NCI-H128 (cell line): ENCODE results near the gene APOBEC3C.
"Not testable (repeated sequence)": the region's sequence is repeated elsewhere in the genome, so short reads cannot be mapped to it uniquely, and the experiment has no call there.

Experiments
- DNase-seq: peaks from one replicate; lab custom pipeline; 2025; ENCODE audit not compliant: unreplicated experiment; lab: John Stamatoyannopoulos, UW

APOBEC3C gene

DNA sequence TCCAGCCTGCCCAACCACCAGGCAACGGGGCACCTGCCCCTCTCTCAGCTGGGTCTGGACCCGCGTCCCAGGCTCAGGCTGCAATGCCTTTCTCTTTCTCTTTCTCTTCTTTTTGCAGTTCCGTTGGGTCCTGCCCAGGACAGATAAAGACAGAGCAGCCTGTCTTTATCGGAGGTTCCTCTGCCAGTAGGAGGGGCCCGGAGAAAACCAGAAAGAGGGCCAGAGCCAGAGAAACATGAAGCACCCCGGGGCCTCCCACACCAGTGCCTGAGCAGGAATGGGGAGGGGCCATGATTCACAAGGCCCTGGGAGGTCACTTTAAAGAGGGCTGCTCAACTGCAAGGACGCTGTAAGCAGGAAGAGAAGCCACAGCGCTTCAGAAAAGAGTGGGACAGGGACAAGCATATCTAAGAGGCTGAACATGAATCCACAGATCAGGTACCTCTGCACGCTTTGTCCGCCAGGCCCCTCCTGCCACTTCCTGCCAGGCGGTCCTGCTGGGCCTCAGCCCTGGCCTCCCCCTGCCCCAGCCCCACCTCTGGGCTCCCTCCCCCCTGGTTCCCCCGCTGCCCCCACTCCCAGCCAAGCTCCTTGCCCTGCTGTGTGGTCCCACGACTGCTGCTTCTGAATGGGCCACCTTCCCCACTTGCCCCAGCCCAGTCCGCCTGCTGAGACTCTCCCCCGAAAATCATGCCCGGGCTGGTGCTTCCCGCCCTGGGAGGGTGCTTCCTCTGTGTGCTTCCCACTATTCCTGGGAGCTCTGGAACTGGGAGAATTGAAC lies at the start of gene APOBEC3C:
APOBEC3C (plus strand) TSS at position 316 of the 781 bp plus-strand sequence; CDS start at position 422, 106 bp downstream.
- DNase-seq, result peak; percentile 0

DNA sequence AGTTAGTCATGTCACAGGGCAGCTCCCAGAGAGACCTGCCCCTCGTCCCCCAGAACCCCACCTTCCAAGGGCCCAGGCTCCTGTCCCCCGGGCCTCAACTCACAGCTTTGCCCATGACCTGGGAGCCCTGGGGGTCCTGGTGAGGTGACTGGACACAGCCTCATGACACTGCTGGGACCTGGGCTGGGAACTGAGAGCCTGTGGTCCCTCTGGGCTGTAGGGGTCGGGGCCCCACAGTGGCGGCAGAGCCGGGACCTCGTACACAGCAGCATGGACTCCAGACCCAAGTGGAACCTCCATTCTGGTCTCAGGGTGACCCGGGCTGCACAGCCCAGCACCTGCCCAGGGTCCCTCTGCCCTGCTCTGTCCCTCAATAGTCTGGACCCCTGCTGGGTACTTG lies 49.8 kb upstream of the APOBEC3C start:
- no peak for DNase-seq

DNA sequence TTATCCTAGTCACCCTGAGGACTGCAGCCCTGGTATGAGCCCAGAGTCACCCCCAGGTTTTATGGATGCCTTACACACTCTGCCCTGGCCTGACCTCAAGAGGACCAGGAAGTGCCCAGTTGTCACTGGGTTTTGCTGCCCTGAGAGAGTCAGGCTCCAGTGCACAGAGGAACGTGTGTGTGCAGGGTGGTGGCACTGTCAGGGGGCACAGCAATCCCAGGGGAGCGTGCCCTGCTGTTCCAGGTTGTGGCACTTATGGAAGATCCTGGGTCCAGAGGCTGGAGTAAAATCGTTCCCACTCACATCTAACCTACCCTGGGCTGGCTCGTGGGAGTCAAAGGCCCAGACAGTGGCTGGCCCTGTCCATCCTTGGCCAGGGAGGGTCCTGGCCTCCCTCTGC lies 49.1 kb upstream of the APOBEC3C start:
- DNase-seq, result no peak

DNA sequence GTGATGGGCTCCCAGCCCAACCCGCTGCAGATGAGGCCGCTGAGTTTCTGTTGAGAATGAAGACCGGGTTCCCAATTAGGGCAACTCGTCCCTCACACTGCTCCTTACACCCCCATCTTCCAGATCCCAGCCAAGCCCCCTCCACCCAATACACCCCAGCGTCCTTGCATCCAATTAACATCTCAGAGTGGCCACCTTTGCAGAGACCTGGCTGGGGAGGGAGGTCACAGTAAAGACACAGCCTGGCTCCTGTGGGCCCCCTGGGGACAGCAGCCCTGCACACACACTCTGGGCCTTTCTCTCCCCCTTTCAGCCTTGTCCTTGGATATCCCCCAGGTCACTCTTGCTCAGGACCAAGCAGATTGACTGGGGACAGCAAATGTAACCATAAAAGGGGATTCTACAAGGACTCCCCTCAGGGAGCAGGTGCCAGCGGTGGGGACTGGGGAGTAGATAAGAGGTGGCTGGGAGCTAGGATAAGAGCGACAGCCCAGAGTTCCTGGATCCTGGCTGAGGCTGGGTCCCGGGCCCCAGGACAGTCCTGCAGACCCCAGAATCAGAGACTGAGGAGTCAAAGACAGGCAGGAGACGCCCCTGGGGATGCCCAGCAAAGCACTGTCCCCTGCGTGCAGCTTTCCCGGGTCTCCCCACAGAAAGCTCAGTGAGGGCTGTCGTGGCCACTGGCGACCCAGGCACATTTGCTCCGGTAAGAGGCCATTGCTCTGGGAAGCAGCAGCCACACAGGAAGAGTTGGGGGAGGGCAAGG lies 48.3 kb upstream of the APOBEC3C start:
- no peak for DNase-seq

DNA sequence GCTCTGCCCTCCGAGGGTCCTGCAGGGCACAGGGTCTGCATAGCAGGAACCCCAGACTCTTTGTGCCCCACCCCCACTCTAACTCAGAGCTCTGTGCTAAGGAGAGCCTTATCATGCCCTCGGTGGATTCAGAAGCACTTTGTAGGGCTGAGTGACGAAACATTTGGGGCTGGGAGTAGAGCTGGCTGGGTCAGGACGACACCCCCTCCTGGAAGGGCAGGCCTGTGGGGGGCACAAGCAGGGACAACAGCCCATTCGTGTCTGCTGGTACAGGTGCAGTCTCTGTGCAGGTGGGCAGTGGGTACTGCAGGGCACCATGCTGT lies 47.7 kb upstream of the APOBEC3C start:
- DNase-seq, result no peak

DNA sequence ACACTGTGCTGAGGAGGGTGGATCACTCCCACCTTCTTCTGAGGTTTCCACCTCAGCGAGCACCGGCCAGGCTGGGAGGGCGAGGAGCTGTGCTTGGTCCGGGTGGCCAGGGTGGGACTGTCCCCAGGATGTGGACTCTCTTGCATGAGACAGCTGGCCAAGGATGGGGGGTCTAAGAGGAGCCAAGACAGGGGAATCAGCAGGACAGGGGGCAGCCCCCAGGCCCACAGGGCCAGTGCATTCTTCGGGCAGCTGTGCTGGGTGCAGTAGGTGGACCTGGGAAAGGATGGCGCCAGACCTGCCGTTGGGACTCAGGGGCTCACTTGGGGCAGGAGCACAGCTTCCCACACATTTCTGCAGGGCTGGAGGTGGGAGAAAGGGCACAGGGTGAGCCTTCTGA lies 47.1 kb upstream of the APOBEC3C start:
- DNase-seq, result no peak

DNA sequence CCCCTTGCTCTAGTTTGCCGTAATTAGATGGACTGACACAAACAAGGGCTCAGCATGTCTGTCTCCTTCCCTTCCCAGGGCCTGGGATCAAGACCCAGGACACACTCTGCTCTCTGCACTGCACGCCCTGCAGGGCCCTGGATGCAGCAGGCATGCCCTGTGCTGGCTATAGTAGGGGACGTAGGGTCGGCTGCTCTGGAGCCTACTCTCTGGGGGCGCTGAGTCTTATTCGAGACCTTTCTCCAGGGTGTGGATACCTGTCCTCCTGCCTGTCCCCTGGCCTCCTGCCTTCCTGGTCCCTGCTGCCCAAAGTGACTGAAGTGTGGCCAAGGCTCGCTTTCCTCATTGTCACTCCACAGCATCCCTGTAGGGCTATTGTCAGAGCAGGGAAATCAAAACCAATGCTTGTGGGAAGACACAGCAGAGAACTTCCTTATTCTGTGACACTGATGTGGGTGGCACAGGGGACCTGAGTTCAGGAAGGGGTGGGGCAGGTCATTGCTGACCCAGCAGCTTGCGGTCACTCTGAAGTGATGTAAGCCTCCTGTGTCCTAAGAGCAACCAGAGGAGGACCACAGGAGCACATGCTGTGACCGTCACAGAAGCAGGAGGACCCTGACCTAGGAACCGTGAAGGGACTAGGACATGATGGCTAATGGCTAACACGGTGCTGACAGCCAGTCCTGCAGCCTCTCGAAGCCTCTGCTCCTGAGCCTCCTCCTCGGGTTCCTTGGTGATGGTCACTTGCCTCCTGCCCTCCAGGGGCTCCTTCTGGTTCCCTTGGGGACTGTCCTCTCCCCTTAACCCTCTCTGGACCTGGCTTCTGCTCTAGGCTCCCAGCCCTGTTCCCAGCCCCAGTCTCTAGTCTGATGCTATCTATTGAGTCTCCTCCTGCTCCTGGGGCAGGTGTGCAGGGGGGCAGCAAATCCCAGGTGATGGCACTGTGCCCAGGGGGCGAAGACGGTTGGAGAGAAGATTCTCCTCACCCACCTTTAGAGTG lies 46.3 kb upstream of the APOBEC3C start:
- no peak for DNase-seq

DNA sequence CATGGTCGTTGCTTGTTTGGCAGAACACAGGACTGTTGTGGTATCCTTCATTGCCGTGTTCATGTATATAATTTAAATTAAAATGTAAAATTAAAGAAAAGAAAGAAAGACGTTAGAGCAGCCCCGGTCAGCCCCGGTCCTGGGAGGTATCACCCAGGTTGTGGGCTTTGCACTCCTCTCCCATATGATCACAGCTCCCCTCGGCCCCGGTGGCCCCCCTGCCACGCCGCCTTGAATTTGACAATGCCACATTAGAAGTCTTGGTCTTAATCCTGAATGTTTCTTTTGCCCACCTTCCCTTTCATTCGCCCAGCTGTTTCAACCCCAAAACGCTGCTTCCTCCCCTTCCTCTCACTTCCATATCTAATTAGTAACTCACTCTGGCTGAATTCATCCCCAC lies 45.3 kb upstream of the APOBEC3C start:
- DNase-seq, result no peak

DNA sequence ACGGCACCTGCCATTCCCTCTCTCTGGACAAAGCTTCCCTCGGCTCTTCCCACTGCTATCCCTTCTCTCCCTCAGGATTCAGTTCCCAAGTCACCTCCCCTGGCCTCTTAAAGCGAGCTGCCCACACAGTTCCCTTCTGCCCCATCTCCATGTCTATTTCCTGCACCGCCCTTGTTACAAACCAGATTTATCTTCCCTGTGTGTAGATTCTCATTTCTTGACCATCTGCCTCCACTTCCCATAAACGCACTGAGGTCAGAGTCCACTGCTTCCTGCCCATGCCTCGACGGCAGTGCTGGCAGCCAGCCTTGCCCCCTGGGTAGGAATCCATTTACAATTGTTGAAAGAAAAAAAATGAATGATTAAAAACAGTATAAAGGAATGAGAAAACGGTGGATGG lies 43.5 kb upstream of the APOBEC3C start:
- no peak for DNase-seq

DNA sequence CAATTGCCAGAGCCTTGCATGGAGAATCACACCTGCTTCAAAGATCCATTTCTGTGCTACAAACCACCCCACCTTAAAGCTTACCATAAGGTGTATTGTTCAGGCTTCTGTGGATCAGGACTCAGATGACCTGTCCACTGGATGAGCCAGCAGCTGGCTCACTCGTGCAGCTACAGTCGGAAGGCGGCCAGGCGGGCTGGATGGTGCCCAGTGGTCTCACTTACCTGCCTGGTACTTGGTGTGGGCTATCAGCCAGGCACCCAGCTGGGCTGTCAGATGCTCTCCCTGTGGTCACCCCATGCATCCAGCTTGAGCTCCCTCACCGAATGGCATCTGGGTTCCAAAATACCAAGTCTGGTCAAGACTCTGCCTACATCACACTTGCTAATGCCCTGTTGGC lies 42.9 kb upstream of the APOBEC3C start:
- no peak for DNase-seq

DNA sequence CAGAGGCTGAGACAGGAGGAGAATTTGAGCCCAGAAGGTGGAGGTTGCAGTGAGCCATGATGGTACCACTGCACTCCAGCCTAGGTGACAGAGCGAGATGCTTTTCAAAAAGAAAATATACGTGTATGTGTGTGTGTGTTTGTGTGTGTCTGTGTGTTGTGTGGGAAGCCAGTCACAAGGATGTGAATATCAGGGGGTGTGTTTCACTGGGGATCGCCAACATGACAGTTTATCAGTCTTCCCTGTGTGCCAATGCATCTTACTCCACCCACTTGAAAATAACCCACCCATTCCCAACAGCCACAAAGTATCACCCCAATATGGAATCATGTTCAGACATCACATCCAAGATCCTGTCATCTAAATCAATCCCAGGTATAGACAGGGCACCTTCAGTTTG lies 42.3 kb upstream of the APOBEC3C start:
- no peak for DNase-seq

DNA sequence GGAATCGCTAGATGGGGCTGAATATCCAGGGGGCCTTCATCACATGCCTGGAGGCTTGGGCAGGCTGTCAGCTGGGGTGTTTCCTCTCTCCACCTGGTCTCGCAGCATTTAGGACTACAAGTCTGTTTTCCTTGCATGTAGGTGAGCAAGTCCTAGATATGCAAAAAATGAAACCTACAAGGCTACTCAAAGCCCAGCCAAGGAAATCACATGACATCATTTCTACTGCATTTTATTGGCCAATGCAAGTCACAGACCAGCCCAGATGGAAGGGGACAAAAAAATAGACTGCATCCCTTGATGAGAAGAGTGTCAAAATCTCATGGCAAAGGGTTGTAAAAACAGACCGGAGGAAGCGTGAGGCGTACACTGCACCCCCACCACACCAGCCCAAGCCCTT lies 41.5 kb upstream of the APOBEC3C start:
- no peak for DNase-seq

DNA sequence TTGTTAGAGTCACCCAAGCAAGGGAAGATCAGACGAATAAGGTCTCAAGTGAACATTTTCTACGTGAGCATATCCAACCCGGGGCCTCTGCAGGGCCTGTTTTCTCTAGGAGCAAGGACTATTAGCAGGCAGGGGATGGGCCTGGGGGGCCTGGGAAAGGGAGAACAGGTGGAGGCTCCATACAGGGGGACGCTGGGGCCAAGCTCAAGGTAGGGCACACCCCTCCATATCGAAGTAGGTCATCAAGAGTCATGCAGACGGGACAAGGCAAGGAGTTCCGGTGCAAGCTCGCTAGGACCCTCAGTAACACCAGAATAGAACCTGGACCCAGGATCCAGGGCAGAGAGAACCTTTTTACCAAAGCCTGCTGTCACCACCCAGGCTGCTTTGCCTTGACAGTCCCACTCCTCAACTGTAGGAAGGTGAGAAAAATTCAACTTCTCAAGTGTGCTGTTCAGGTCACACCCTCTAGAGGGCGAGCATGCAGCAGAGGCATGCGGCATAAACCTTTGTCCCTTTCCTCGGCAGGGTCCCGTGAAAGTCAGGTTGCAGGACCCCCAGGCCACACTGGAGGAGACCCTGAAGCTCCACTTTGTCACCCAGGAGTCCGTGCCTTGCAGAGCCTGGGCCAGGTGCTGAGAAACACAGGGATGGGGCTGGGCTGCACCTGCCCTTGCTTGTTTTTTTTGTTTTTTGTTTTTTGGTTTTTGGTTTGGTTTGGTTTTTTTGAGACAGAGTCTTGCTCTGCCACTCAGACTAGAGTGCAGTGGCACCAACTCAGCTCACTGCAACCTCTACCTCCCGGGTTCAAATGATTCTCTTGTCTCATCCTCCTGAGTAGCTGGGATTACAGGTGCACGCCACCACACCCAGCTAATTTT lies 40.5 kb upstream of the APOBEC3C start:
- DNase-seq, result peak; percentile 9

DNA sequence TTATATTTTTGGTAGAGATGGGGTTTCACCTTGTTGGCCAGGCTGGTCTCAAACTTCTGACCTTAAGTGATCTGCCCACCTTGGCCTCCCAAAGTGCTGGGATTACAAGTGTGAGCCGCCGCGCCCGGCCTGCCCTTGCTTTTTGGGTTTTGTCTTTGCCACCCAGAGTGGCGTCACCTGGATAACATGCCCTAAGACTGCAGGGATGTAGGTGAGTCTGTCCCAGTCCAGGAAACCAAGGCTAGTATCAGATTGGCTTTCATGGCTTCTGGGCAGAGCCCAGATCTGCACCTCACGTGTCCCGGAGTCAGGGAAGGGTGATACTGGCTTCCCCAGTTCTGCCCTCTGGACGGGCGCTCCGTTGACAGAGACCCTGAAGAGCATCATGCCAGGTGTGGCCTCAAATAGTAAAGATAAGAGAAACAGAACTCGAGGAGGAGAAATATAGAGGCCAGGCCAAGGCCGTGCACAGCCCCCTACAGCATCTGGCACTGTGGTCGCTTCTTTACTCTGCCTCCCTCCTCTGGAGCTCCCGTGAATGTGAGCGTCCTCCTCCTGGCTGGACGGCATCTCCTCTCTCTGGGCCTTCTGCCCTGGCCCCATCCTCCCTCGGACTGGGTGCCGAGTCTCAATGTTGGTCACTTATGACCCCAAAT lies 39.8 kb upstream of the APOBEC3C start:
- no peak for DNase-seq

DNA sequence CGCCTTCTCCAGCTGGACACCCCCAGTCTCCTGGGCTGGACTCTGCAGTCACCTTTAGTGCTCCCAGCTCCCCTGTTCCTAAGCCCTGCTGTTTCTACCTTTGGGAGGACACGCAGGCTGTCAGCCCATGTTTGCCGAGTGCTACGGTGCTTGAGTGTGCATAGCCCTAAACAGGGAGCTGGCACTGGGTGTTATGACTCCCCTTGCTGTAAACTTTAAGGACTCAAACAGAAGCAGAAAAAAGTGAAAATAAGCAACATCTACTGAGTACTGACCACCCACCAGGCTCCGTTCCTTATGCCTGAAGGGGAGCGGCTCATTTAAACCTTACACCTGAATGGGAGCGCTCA lies 39.3 kb upstream of the APOBEC3C start:
- no peak for DNase-seq

DNA sequence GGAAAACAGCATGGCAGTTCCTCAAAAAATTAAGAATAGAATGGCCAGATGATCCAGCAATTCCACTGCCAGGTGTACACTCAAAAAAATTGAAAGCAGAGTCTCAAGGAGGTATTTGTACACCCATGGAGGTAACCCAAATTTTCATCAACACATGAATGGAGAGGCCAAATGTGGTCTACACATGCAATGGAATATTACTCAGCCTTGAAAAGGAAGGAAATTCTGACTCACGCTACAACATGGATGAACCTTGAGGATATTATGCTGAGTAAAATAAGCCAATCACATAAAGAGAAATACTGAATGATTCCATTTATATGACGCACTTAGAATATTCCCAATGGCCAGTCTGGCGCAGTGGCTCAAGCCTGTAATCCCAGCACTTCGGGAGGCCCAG lies 36.8 kb upstream of the APOBEC3C start:
- DNase-seq, result not testable (repeated sequence)

DNA sequence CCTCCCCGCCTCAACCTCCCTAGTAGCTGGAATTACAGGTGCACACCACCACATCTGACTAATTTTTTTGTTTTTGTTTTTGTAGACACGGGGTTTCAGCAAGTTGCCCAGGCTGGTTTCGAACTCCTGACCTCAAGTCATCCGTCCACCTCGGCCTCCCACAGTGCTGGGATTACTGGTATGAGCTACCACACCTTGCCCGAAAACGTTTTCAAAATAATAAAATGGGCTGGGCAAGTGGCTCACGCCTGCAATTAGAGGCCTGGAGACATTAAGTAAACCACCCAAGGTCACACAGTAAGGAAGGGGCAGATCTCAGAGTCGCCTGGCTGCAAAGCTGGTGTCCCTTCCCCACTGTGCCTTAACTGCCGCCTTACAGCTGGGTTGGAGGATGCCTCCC lies 33.5 kb upstream of the APOBEC3C start:
- not testable (repeated sequence) for DNase-seq

DNA sequence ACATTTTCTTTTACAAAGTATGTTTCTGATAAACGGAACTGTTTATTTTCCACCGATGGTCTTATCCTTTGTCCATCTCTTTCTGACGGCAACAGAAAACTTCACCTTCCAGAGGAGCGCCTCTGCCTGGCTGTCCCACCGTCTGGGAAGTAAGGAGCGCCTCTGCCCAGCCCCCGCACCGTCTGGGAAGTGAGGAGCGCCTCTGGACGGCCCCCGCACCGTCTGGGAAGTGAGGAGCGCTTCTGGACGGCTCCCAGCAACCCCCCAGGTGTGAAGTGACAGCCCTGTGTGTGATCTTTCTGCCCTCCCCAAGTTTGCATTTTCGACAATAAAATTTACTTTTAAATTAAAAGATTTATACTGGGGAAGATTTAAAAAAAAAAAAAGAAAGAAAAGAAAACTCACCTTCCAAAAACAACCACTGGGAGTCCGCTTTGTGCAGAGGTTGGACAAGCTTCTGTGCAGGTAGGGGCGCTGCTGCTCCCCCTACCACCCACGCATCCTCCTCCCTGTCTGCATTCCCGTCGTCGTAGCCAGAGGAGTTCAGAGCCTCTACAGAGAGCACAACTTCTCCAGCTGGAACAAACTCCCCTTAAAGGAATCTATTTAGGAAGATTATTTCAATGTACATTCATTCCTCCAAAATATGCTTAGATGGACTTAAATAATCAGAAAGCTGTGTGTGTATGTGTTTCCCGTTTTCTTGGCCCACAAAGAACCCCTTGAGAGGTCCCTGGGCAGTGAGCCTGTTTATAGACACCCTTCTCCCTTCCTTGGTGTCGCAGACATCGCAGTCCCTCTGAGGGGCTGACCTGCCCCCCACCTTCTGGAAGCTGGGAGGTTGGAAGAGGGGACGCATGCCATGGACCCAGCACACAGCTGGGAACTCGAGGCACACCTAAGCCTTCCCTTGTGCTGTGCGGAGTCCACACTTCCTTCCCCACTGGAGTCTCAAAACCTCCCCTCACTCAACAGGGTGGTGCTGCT lies 32.8 kb upstream of the APOBEC3C start:
- no peak for DNase-seq
